Liver (tissue), 9 donors: ENCODE measurements around the gene ARHGEF16. TPM values are rescaled to one million over a fixed set of nuclear protein-coding genes. Genes with fewer than 3 reads are reported as not detected.

Experiments
- DNase-seq: peaks from one replicate; pipeline ENCODE4 v3.0.0-alpha.2; 2017; ENCODE audit warnings: low spot score
- H3K27ac ChIP-seq, 2 donors: one replicate each; pipeline ENCODE4 v1.7.0; 2013; ENCODE audit warnings: inconsistent platforms in 2 of 2, low read length in 2 of 2, control low read depth in 1 of 2, low read depth in 1 of 2, mild to moderate bottlenecking in 1 of 2
- H3K27me3 ChIP-seq, 4 donors: one replicate each; pipeline versions ENCODE4 v1.6.1 to v1.7.0; 2013; ENCODE audit warnings: low read length in 3 of 4, inconsistent platforms in 1 of 4, mild to moderate bottlenecking in 1 of 4, moderate library complexity in 1 of 4; ENCODE audit not compliant: control insufficient read depth in 4 of 4, insufficient read depth in 4 of 4
- H3K36me3 ChIP-seq, 4 donors: one replicate each; pipeline versions ENCODE4 v1.6.1 to v1.7.0; 2013; ENCODE audit warnings: low read length in 3 of 4, mild to moderate bottlenecking in 3 of 4, low read depth in 1 of 4, moderate library complexity in 1 of 4; ENCODE audit not compliant: control insufficient read depth in 4 of 4, insufficient read depth in 3 of 4
- H3K4me1 ChIP-seq, 4 donors: one replicate each; pipeline versions ENCODE4 v1.6.1 to v1.7.0; 2013; ENCODE audit warnings: low read length in 3 of 4, mild to moderate bottlenecking in 3 of 4, moderate library complexity in 1 of 4; ENCODE audit not compliant: control insufficient read depth in 4 of 4, insufficient read depth in 4 of 4
- H3K4me3 ChIP-seq, 3 donors: one replicate each; pipeline versions ENCODE4 v1.6.1 to v1.7.0; 2013; ENCODE audit warnings: low read length in 3 of 3, control low read depth in 1 of 3, low read depth in 1 of 3, mild to moderate bottlenecking in 1 of 3
- H3K9ac ChIP-seq, 2 donors: one replicate each; pipeline ENCODE4 v1.7.0; 2013; ENCODE audit warnings: low read length in 2 of 2, mild to moderate bottlenecking in 2 of 2, moderate library complexity in 2 of 2, control low read depth in 1 of 2, low read depth in 1 of 2
- H3K9me3 ChIP-seq, 4 donors: one replicate each; pipeline versions ENCODE4 v1.6.1 to v1.7.0; 2013; ENCODE audit warnings: low read length in 3 of 4; ENCODE audit not compliant: control insufficient read depth in 4 of 4
- ATF3 ChIP-seq: IDR thresholded peaks from 2 replicates; pipeline ENCODE4 v1.6.1; 2016; ENCODE audit warnings: antibody characterized with exemption
- CTCF ChIP-seq: fragments of 150-350 bp; IDR thresholded peaks from 2 replicates; pipeline ENCODE4 v1.5.1; 2017; ENCODE audit warnings: improper control_type of control experiment, low read depth, low read length; ENCODE audit not compliant: missing input control
- EGR1 ChIP-seq, 2 donors: IDR thresholded peaks; 2 replicates each; pipeline ENCODE4 v1.6.1; 2016 to 2018; ENCODE audit warnings: antibody characterized with exemption in 2 of 2, low read depth in 2 of 2
- FOXA1 ChIP-seq: IDR thresholded peaks from 2 replicates; pipeline ENCODE4 v1.6.1; 2016; ENCODE audit warnings: antibody characterized with exemption
- FOXA2 ChIP-seq: IDR thresholded peaks from 2 replicates; pipeline ENCODE4 v1.6.1; 2016; ENCODE audit warnings: antibody characterized with exemption
- GABPA ChIP-seq, 2 donors: IDR thresholded peaks in 1 of 2; conservative IDR thresholded peaks in 1 of 2; 2 replicates each; pipeline ENCODE4 v1.6.1; 2016; ENCODE audit warnings: antibody characterized with exemption in 2 of 2, mild to moderate bottlenecking in 1 of 2, moderate library complexity in 1 of 2
- HNF4A ChIP-seq, 2 donors: conservative IDR thresholded peaks; 2 replicates each; pipeline ENCODE4 v1.6.1; 2016; ENCODE audit warnings: antibody characterized with exemption in 2 of 2, mild to moderate bottlenecking in 2 of 2
- HNF4G ChIP-seq: IDR thresholded peaks from 2 replicates; pipeline ENCODE4 v1.6.1; 2016; ENCODE audit warnings: antibody characterized with exemption
- NR2F2 ChIP-seq: IDR thresholded peaks from 2 replicates; pipeline ENCODE4 v1.6.1; 2016; ENCODE audit warnings: antibody characterized with exemption
- RAD21 ChIP-seq, 2 donors: IDR thresholded peaks; 2 replicates each; pipeline ENCODE4 v1.6.1; 2016; ENCODE audit warnings: antibody characterized with exemption in 2 of 2, mild to moderate bottlenecking in 2 of 2
- REST ChIP-seq: IDR thresholded peaks from 2 replicates; pipeline ENCODE4 v1.6.1; 2016; ENCODE audit warnings: antibody characterized with exemption, mild to moderate bottlenecking
- RXRA ChIP-seq, 2 donors: IDR thresholded peaks; 2 replicates each; pipeline ENCODE4 v1.6.1; 2017 to 2018; ENCODE audit warnings: antibody characterized with exemption in 2 of 2, mild to moderate bottlenecking in 1 of 2
- SP1 ChIP-seq: IDR thresholded peaks from 2 replicates; pipeline ENCODE4 v1.6.1; 2018; ENCODE audit warnings: antibody characterized with exemption, mild to moderate bottlenecking
- TAF1 ChIP-seq: conservative IDR thresholded peaks from 2 replicates; pipeline ENCODE4 v1.6.1; 2016; ENCODE audit warnings: antibody characterized with exemption, mild to moderate bottlenecking
- ZBTB33 ChIP-seq: IDR thresholded peaks from 2 replicates; pipeline ENCODE4 v1.6.1; 2016; ENCODE audit warnings: antibody characterized with exemption
- WGBS: extraction: QIAGEN DNeasy Blood & Tissue Kit; methylation state at CpG from one replicate; pipeline ENCODE4 v1.1.7; 2013; 5-methylcytosine and 5-hydroxymethylcytosine counted together
- polyA plus RNA-seq, 2 donors: library from polyadenylated mRNA; stranded (reverse) in 1 of 2; unstranded in 1 of 2; fragments of 200-250 nt in 1 of 2; fragments of >200 nt in 1 of 2; fragmentation: Nextera tagmentation in 1 of 2; extraction: Ambion mirVana in 1 of 2; gene quantifications; one replicate each; pipeline versions ENCODE4 v1.2.1 to v1.2.3, GENCODE V29; 2013 to 2015
- total RNA-seq, 2 donors: library from RNA; depleted of rRNA; stranded (reverse); fragments of >200 nt; gene quantifications; one replicate each; pipeline ENCODE4 v1.2.3, GENCODE V29; 2014
- donor health status: healthy.
- donor health status: healthy.
- donor health status: healthy.
- donor health status: healthy.
- donor health status: healthy.

The ARHGEF16 gene
- total and polyA plus RNA-seq, 4 donors = 0.65 to 5.6 (median 2.8) TPM

- Histone ChIP-seq H3K9me3 (no peaks in the 10 kb centered on the region), H3K27ac (no peak overlapping the region), H3K9ac (no peak overlapping the region), H3K4me1 (no peaks in the 10 kb centered on the region), H3K27me3 (no peaks in the 10 kb centered on the region), H3K36me3 (no peaks in the 10 kb centered on the region), H3K4me3 (no peak overlapping the region)
- TF ChIP-seq EGR1 (IDR thresholded peaks at IDR 0.05; ENCODE audit: low read depth in 2 of 2) (no peak), ATF3 (no peak), SP1 (no peak), NR2F2 (no peak), RAD21 (IDR thresholded peaks at IDR 0.05) (no peak), FOXA2 (no peak), HNF4G (no peak), TAF1 (no peak), ZBTB33 (no peak)
- DNase-seq = no peak
- 88% methylated on average over 27 of the region's 27 CpGs for WGBS
Measured at GRCh38 chr1:3516911-3517675, 62.6 kb downstream of the ARHGEF16 start.

- no peak overlapping the region for H3K27ac ChIP-seq
- H3K4me1 ChIP-seq = no peaks in the 10 kb centered on the region
- WGBS = 92% methylated on average over 12 of the region's 12 CpGs
- no peaks in the 10 kb centered on the region for H3K9me3 ChIP-seq
- no peaks in the 10 kb centered on the region for H3K36me3 ChIP-seq
- TF ChIP-seq CTCF = peak; percentile 34
- TF ChIP-seq FOXA2 = no peak
- no peak for DNase-seq
- H3K9ac ChIP-seq = no peak overlapping the region
- no peaks in the 10 kb centered on the region for H3K27me3 ChIP-seq
- H3K4me3 ChIP-seq = no peak overlapping the region
Measured at GRCh38 chr1:3518256-3518655, 63.8 kb downstream of the ARHGEF16 start.

GRCh38 chr1:3518756-3519155 lies 64.3 kb downstream of the ARHGEF16 start:
- H3K9ac ChIP-seq = no peak overlapping the region
- no peaks in the 10 kb centered on the region for H3K4me1 ChIP-seq
- no peak overlapping the region for H3K27ac ChIP-seq
- no peaks in the 10 kb centered on the region for H3K27me3 ChIP-seq
- TF ChIP-seq RXRA (IDR thresholded peaks at IDR 0.05) (no peak), REST (no peak), NR2F2 (no peak), GABPA (IDR thresholded peaks at IDR 0.05 in 1 of 2, conservative IDR thresholded peaks at IDR 0.05 in 1 of 2) (no peak), FOXA1 (no peak), HNF4A (conservative IDR thresholded peaks at IDR 0.05) (no peak)
- 95% methylated on average over 8 of the region's 8 CpGs for WGBS
- no peaks in the 10 kb centered on the region for H3K9me3 ChIP-seq
- no peak for DNase-seq
- H3K4me3 ChIP-seq = no peak overlapping the region
- no peaks in the 10 kb centered on the region for H3K36me3 ChIP-seq
